H7 (cell line): ENCODE measurements around the gene STAG1. TPM values are rescaled to one million over a fixed set of nuclear protein-coding genes. Genes with fewer than 3 reads are reported as not detected.
"Not testable (repeated sequence)": the region's sequence is repeated elsewhere in the genome, so short reads cannot be mapped to it uniquely, and the experiment has no call there.

Source experiments
- DNase-seq: peaks from one replicate; pipeline ENCODE4 v3.0.0; 2012
- H3K27me3 ChIP-seq: 2 replicates; pipeline ENCODE4 v1.6.0; 2011; ENCODE audit warnings: mild to moderate bottlenecking, low read length; ENCODE audit not compliant: control insufficient read depth, insufficient read depth
- H3K36me3 ChIP-seq: replicated peaks from 2 replicates; pipeline ENCODE4 v1.5.1; 2011; ENCODE audit warnings: low read length; ENCODE audit not compliant: control insufficient read depth, insufficient read depth
- H3K4me3 ChIP-seq: 2 replicates; pipeline ENCODE4 v1.5.1; 2011; ENCODE audit warnings: low read depth, mild to moderate bottlenecking, control low read depth, low read length, moderate library complexity; ENCODE audit not compliant: insufficient read depth
- total RNA-seq: library from RNA; depleted of rRNA; stranded (reverse); fragments of >200 nt; shearing (Covaris generic); gene quantifications from 2 replicates; pipeline ENCODE4 v1.2.3, GENCODE V29; 2014

STAG1 gene
- total RNA-seq, 1 experiment from 2014 or later = 11.6 TPM

DNA sequence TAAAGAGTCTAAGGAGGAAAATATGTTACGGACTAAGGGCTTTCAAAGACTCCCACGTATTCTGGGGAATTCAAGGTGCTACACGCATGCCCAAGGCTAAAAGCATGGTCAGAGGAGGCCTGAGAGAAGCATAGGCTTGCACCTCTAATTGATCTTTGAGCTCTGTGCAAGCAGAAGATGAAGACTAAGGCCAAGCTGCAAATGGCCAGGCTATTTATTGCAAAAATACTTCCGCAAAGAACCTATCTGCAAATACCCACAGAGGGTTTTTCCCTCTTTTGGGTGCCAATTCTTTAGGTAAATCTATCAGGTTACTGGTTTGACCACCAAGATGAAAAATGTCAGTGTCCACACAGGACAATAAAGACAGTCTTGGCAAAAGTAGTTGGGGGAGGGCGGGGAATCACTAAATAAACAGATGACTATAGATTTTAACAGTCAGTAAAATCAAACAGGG lies 119.5 kb downstream of the STAG1 start:
- DNase-seq = no peak
- no peak overlapping the region for H3K4me3 ChIP-seq
- no peaks in the 10 kb centered on the region for H3K27me3 ChIP-seq
- no peaks in the 10 kb centered on the region for H3K36me3 ChIP-seq

- H3K36me3 ChIP-seq = no peaks in the 10 kb centered on the region
- H3K27me3 ChIP-seq = no peaks in the 10 kb centered on the region
- no peak overlapping the region for H3K4me3 ChIP-seq
- DNase-seq = no peak
These were observed 120.8 kb downstream of the STAG1 start for GRCh38 chr3:136631424-136631823.

GRCh38 chr3:136630915-136631314 lies 121.3 kb downstream of the STAG1 start:
- Histone ChIP-seq H3K4me3 (no peak overlapping the region), H3K36me3 (no peaks in the 10 kb centered on the region), H3K27me3 (no peaks in the 10 kb centered on the region)
- DNase-seq = no peak

DNA sequence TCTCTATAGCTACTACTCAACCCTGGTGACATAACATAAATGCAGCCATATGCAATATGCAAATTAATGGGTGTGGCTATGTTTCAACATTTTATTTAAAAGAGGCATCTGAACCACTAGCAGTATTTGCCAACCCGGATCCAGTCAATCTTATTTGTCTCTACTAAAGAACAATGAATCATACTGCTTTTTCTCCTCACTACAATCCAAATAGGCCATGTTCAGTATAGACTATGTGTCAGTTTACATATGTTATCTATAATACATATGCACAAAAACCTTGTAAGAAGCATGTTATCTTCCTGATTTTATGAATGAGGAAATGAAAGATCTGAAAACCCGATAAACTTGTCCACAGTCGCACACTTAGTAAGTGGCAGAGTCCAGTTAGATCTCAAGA lies 125.7 kb downstream of the STAG1 start:
- H3K27me3 ChIP-seq = no peaks in the 10 kb centered on the region
- no peaks in the 10 kb centered on the region for H3K36me3 ChIP-seq
- no peak overlapping the region for H3K4me3 ChIP-seq
- DNase-seq = no peak

DNA sequence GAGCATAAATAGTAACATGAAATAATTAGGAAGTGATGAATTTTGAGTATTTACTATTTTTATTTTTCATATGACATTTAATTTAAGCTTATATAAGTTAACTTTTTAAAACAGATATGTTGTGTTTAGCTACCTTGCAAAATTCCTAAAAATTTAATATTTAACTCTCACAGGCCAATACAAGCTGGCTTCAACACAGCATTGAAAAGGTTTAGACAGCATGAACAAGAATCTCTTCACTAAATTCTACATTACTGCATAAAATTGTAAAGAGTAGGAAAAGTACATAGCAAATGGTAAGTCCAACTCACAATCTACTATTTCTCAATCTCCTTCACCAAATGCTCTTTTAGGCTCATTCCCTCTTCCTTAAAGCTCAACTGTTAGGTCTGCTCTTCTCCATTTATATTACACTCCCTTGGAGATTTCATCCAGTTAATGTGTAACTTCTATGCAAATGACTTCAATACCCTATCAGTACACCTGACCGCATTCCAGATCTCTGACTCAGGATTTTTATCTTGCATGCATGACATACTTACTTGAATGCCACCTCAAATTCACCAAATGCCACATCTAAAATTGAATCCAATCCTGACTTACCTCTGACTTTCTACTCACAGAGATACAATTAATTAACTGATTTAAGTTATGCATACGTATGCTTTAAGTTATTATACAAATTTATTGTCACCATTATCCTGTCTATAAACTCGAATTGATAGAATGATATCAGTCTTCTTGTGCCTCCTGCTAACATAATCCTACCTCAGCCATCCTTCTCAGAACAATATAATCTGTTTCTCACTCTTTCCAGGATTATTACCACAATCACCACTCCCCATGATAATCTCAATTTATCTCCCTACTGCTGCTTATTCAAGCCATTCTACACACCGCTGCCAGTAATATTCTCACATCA lies 127.0 kb downstream of the STAG1 start:
- Histone ChIP-seq H3K36me3 (no peaks in the 10 kb centered on the region), H3K27me3 (no peaks in the 10 kb centered on the region), H3K4me3 (no peak overlapping the region)
- DNase-seq = peak; percentile 7

DNA sequence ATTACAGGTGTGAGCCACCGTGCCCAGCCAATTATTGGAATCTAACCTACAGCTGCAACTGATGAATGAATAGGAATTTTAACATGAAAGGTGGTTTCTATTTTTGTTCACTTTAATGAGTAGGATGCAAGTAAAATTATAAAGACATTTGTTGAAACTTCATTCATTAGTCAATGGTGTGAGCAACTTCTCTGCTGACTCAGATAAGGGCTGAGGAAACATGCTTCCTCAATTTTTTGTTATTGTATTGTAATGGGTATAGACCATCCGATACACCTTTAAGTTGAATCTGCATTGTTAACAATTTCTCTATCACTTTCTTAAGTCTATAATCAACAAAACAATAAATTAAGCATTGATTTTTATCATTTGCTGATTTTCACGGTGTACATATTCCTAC lies 127.8 kb downstream of the STAG1 start:
- no peaks in the 10 kb centered on the region for H3K36me3 ChIP-seq
- DNase-seq = no peak
- no peaks in the 10 kb centered on the region for H3K27me3 ChIP-seq
- no peak overlapping the region for H3K4me3 ChIP-seq

- Histone ChIP-seq H3K4me3 (no peak overlapping the region), H3K27me3 (no peaks in the 10 kb centered on the region)
- no peak for DNase-seq
These were observed 130.6 kb downstream of the STAG1 start for GRCh38 chr3:136621628-136622027.

DNA sequence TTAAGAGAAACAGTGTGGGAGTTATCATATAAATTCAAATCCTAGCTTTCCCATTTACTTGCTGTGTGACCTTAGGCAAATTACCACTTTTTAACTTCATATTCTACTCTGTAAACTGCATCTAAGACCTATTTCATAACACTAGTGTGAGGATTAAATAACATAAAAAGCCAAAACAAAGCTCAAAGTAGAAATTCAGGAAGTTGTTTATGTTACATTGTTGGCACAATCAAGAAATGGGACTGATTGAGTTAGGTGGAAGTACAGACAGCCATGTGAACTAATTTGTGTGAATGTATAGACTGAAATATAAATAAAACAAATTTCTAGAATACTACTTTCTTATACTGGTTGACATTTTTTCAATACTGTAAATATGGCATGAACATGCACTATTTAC lies 131.7 kb downstream of the STAG1 start:
- no peak for DNase-seq
- Histone ChIP-seq H3K27me3 (no peaks in the 10 kb centered on the region), H3K36me3 (no peaks in the 10 kb centered on the region), H3K4me3 (no peak overlapping the region)

More at GRCh38 chr3:136621628-136622027, 130.6 kb downstream of the STAG1 start:
- H3K36me3 ChIP-seq = no peaks in the 10 kb centered on the region

GRCh38 chr3:136617969-136618525 lies 134.1 kb downstream of the STAG1 start:
- not testable (repeated sequence) for H3K27me3 ChIP-seq, DNase-seq, H3K4me3 ChIP-seq, H3K36me3 ChIP-seq

DNA sequence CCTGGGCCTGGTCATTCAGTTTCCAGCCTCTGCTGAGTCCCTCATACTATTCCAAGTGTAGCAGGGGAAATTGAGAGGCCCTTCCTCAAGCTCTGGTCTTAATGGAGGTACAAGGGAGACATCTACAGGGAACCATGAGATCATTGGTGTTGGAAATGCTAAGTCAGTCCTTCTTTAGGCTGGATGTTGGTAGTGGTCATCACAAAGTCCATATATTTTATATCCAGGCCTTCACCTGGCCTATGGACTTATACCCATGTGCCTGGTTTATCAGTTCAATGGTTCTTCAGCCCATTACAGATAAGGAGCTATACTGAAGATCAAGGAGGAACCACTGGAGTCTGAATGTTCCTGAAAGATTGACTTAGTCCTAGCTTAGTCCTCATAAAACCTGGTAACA lies 135.0 kb downstream of the STAG1 start:
- H3K27me3 ChIP-seq = no peaks in the 10 kb centered on the region
- H3K4me3 ChIP-seq = no peak overlapping the region
- no peaks in the 10 kb centered on the region for H3K36me3 ChIP-seq
- DNase-seq = no peak

DNA sequence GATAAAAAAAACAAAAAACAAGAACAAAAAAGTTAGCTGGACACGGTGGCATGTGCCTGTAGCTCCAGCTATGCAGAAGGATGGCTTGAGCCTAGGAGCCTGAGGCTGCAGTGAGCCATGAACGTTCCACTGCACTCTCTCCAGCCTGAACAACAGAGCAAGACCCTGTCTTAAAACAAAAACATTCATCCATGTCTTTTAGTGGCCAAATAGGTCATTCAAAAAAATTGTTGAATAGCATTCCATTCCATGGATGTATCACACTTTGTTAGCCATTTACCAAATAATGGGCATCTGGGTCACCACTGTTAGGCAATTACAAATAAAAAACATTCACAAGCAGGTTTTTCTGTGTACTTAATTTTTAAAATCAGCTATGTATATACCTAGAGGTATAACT lies 139.7 kb downstream of the STAG1 start:
- no peaks in the 10 kb centered on the region for H3K36me3 ChIP-seq
- H3K27me3 ChIP-seq = no peaks in the 10 kb centered on the region
- DNase-seq = no peak
- H3K4me3 ChIP-seq = no peak overlapping the region

DNA sequence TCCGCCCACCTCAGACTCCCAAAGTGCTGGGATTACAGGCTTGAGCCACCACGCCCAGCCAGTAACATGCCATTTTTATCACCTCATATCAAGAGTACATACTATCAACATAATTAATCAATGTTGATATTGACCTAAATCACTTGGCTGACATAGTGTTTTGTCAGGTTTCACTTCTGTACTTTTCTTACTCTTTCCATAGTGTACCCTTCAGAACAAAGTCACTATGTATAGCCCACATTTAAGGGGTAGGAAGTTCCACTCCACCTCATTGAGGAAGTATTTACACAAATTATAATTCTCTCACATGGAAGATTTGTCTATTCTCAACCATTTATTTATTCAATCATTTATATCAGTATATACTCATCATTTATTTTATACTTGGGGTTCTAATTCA lies 145.2 kb downstream of the STAG1 start:
- H3K4me3 ChIP-seq = no peak overlapping the region
- no peaks in the 10 kb centered on the region for H3K27me3 ChIP-seq
- no peaks in the 10 kb centered on the region for H3K36me3 ChIP-seq
- no peak for DNase-seq

DNA sequence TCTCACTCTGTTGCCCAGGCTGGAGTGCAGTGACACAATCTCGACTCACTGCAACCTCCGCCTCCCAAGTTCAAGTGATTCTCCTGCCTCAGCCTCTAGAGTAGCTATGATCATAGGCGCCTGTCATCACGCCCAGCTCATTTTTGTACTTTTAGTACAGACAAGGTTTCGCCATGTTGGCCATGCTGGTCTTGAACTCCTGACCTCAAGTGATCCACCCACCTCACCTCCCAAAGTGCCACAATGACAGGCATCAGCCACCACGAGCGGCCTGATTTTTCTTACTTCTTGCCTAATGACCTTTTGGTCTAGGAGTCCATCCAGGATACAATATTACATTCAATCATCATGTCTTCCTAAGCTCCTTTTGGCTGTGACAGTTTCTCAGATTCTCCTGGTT lies 146.0 kb downstream of the STAG1 start:
- not testable (repeated sequence) for H3K36me3 ChIP-seq, H3K27me3 ChIP-seq, DNase-seq, H3K4me3 ChIP-seq

GRCh38 chr3:136604961-136605360 lies 147.2 kb downstream of the STAG1 start:
- H3K36me3 ChIP-seq = no peaks in the 10 kb centered on the region
- no peak overlapping the region for H3K4me3 ChIP-seq
- DNase-seq = no peak
- H3K27me3 ChIP-seq = no peaks in the 10 kb centered on the region

DNA sequence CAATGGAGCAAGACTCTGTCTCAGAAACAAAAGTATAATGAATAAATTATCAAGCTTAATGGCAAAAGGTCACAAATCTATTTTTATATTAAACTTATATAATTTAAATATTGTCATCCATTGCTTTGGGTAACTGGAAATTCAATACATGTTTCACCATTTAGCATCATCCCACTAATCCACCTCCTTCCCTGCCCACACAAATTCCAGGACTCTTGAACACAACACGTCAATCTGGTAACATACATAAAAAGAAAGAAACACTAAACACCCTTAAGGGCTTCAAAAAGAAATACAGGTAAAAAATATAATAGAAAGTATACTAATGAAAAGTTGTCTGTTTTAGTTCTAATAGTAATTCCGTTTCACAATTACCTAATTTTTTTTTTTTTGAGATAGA lies 149.4 kb downstream of the STAG1 start:
- no peak for DNase-seq
- Histone ChIP-seq H3K27me3 (no peaks in the 10 kb centered on the region), H3K36me3 (no peaks in the 10 kb centered on the region), H3K4me3 (no peak overlapping the region)
